Measurements from ENCODE around the gene PADI1. TPM values are rescaled to one million over a fixed set of nuclear protein-coding genes. Genes with fewer than 3 reads are reported as not detected.

PADI1 gene
- total and polyA plus RNA-seq, 2 of the 8 experiments (the other 6 are each of a cell fraction or from before 2014, with no cell fraction given): 0.20 to 0.30 TPM

DNA sequence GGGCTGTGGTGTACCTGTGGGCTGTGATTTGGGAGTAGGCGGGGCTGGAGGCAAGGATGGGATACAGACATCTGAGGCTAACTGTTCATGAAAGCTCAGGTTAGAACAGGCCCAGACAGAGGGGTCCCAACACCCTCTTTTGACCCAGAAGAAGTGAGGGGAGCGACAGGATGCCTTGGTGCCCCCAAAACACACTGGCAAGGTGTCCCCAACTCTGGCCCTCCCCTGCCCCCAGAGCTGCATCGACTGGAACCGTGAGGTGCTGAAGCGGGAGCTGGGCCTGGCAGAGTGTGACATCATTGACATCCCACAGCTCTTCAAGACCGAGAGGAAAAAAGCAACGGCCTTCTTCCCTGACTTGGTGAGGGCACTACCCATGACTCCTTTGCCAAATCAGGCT lies 75.5 kb downstream of the PADI1 start:
- no peaks in the 10 kb centered on the region; a peak in 1 of 8 replicates for H3K36me3 ChIP-seq (ENCODE audit: control insufficient read depth in 2 of 4, insufficient read depth in 4 of 4, low read length in 3 of 4)
- H3K79me2 ChIP-seq (ENCODE audit: control insufficient read depth in 1 of 2, insufficient read depth in 2 of 2, low read length in 2 of 2): no peaks in the 10 kb centered on the region
- H4K91ac ChIP-seq (replicated peaks; ENCODE audit: insufficient read length, low read length): no peak overlapping the region
- no peak overlapping the region for H3K4me2 ChIP-seq (ENCODE audit: insufficient read depth in 1 of 2, low read depth in 2 of 2, low read length in 2 of 2)
- no peaks in the 10 kb centered on the region for H3K9me3 ChIP-seq (ENCODE audit: insufficient read depth in 2 of 2, low read depth in 1 of 2, low read length in 1 of 2)
- POLR2A ChIA-PET (ENCODE audit: partially characterized antibody): no interaction called here
- H2AK5ac ChIP-seq (ENCODE audit: low read depth, low read length): no peak overlapping the region
- no peak for FAIRE-seq
- H2BK12ac ChIP-seq (ENCODE audit: low read depth, low read length): no peak overlapping the region
- H3K4ac ChIP-seq (replicated peaks; ENCODE audit: insufficient read length, low read depth, low read length): no peak overlapping the region
- no peak overlapping the region for H2BK20ac ChIP-seq (ENCODE audit: low read length)
- no peak overlapping the region for H3K27ac ChIP-seq (ENCODE audit: low read depth, low read length)
- H4K8ac ChIP-seq (ENCODE audit: extremely low read depth, insufficient read depth, low read length): no peak overlapping the region; the same call in 1 of the 2 replicates
- no peak overlapping the region for H3K14ac ChIP-seq (ENCODE audit: insufficient read length)
- H3K27me3 ChIP-seq (replicated peaks in 1 of 4; ENCODE audit: control insufficient read depth in 3 of 4, extremely low read depth in 1 of 4, insufficient read depth in 3 of 4, low read length in 3 of 4): no peaks in the 10 kb centered on the region
- no peaks in the 10 kb centered on the region for H3K79me1 ChIP-seq (ENCODE audit: low read depth, low read length)
- H3K56ac ChIP-seq (replicated peaks; ENCODE audit: insufficient read length, low read depth, low read length): no peak overlapping the region
- no peak for DNase-seq (ENCODE audit: low read depth in 1 of 2, low spot score in 2 of 2)
- H2BK15ac ChIP-seq (ENCODE audit: low read length): no peak overlapping the region
- no peaks in the 10 kb centered on the region for H3K4me1 ChIP-seq (replicated peaks in 1 of 4; ENCODE audit: control insufficient read depth in 3 of 4, insufficient read depth in 4 of 4, low read length in 3 of 4)
- no peak overlapping the region for H2BK120ac ChIP-seq (replicated peaks; ENCODE audit: low read depth, low read length)
- H3K23ac ChIP-seq (ENCODE audit: insufficient read length): no peak overlapping the region
- no peak for TF ChIP-seq CBX8 (IDR thresholded peaks at IDR 0.05; ENCODE audit: borderline replicate concordance, low read depth, low read length)
- H2BK5ac ChIP-seq (ENCODE audit: low read depth, low read length): no peak overlapping the region
- no peaks in the 10 kb centered on the region for H4K20me1 ChIP-seq (replicated peaks in 1 of 2; ENCODE audit: control insufficient read depth in 1 of 2, insufficient read depth in 2 of 2, low read length in 2 of 2)
- H2AFZ ChIP-seq (ENCODE audit: low read length): no peak overlapping the region
- H3K9ac ChIP-seq (replicated peaks in 1 of 4; ENCODE audit: extremely low read depth in 1 of 4, low read depth in 3 of 4, low read length in 3 of 4): no peak overlapping the region
- H3K18ac ChIP-seq (ENCODE audit: extremely low read depth, low read length): no peak overlapping the region
- 84% methylated on average over 7 of the region's 7 CpGs; no CpG with 5 or more reads in 1 of the 2 experiments for WGBS, 2 experiments (ENCODE audit: extremely low coverage in 1 of 2, insufficient coverage in 1 of 2, insufficient read length in 1 of 2, insufficient replicate concordance in 2 of 2, low coverage in 1 of 2, low lambda C conversion rate in 2 of 2, missing lambda C conversion rate in 1 of 2)
- H3K23me2 ChIP-seq (ENCODE audit: low read depth, low read length): no peaks in the 10 kb centered on the region
- CTCF ChIA-PET (ENCODE audit: partially characterized antibody): interaction anchor here (1.2 to 2.4 kb wide), 4 partner anchors 9 to 293 kb away, joined by 3 to 8 read pairs (median 4); no protein-coding TSS in a partner anchor
- no peak overlapping the region for H4K5ac ChIP-seq (ENCODE audit: insufficient read length, low read depth, low read length)
- H3K4me3 ChIP-seq (ENCODE audit: extremely low read depth in 1 of 4, insufficient read depth in 2 of 4, low read depth in 3 of 4, low read length in 4 of 4): no peak overlapping the region
